GM10266 (cell line): ENCODE data around the gene MAD1L1.

Source experiments
- DNase-seq: peaks from one replicate; pipeline ENCODE4 v3.0.0; 2012; ENCODE audit errors: extremely low spot score
- TF ChIP-seq, protein P1 (sequence below): IDR thresholded peaks from 2 replicates; pipeline ENCODE4 v1.5.1; 2012; ENCODE audit warnings: mild to moderate bottlenecking, low read depth; ENCODE audit not compliant: control insufficient read depth, insufficient read depth; ENCODE audit errors: missing control alignments

MAD1L1 gene

GRCh38 chr7:2084331-2084730 is 148.4 kb downstream of the MAD1L1 start:
- no peak for DNase-seq
- TF ChIP-seq, protein P1, sequence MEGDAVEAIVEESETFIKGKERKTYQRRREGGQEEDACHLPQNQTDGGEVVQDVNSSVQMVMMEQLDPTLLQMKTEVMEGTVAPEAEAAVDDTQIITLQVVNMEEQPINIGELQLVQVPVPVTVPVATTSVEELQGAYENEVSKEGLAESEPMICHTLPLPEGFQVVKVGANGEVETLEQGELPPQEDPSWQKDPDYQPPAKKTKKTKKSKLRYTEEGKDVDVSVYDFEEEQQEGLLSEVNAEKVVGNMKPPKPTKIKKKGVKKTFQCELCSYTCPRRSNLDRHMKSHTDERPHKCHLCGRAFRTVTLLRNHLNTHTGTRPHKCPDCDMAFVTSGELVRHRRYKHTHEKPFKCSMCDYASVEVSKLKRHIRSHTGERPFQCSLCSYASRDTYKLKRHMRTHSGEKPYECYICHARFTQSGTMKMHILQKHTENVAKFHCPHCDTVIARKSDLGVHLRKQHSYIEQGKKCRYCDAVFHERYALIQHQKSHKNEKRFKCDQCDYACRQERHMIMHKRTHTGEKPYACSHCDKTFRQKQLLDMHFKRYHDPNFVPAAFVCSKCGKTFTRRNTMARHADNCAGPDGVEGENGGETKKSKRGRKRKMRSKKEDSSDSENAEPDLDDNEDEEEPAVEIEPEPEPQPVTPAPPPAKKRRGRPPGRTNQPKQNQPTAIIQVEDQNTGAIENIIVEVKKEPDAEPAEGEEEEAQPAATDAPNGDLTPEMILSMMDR = no peak

DNA sequence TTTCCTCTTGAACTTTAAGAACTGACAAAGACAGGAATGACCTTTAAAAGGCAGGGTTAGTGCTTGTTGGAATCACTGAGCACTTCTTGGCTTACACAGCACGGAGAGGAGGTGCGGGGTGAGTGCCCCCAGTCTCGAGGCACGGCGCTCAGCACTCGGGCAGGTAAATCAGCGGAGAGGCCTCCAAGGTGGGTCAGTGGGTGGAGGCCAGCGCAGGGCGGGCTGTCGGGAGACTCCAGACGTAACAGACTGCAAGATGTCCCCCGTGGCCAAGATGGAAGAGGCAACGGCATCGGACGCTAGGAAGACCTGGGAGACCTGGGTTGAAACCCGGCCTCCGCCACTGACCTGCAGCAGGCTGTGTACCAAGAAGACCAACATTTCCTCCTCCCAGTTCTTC is 149.4 kb downstream of the MAD1L1 start:
- TF ChIP-seq, protein P1 = no peak

DNA sequence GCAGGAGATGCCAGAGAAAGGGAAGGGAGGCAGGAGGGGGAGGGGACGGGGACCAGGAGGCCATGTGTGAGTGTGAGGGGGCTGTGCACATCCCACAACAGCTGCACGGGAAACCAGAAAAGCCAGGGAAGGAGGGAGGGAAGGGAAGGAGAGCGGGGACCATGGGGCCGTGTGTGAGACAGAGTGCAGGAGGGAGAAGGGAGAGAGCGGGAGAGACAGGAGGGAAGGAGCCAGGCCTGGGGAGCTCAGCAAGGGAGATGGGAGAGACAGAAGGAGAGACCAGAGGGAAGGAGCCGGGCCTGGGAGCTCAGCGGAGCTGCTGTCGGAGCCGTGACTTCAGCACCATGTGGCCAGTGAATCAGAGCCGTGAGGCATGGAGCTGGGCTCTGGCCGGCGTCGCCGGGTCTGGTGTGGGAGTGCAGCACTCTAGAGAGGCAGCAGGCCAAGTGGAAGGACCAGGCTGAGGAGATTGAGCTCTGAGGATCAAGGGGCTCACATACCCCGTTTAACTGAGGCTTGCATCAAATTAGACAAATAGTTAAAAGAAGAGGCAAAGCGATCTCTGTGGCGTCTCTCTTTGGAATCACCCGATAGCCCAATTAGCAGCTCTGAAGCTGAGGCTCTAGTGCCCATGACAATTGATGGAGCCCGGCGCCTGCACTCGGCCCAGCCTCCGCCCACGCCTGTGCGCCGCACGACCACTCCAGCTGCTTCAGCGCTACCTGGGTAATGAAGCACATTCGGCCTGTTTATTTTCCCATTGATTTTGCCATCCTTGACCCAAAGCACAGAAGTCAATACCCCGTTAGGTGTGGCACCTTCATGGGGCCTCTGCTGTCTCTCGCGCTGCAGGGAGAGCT is 150.4 kb downstream of the MAD1L1 start:
- DNase-seq = no peak
- TF ChIP-seq, protein P1 = no peak

More for the DNA sequence above, 149.4 kb downstream of the MAD1L1 start:
- no peak for DNase-seq

- DNase-seq = no peak
- TF ChIP-seq, protein P1 = no peak
Observed at GRCh38 chr7:2081526-2082135, 151.1 kb downstream of the MAD1L1 start.

GRCh38 chr7:2080477-2080876 is 152.3 kb downstream of the MAD1L1 start:
- TF ChIP-seq, protein P1 = no peak
- no peak for DNase-seq

DNA sequence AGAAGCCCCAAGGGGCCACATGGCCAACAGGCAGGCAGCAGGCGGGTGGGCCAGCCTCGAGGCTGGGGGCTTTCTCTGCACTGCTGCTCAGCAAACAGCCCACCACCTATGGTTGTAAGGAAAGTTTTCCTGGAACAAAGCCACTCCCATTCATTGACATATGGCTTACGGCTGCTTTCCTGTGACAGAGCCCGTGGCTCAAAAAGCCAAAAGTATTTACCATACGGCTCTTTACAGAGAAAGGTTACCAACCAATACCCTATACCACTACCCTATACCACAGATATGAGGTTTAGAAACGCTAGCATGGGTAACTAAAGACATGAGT is 152.7 kb downstream of the MAD1L1 start:
- TF ChIP-seq, protein P1 = no peak
- no peak for DNase-seq
